GM18907 (cell line): ENCODE data around the gene GNG2.

Experiments used
- ATAC-seq: cut with Tn5 transposase; IDR thresholded peaks from one replicate; pipeline ENCODE4 v1.9.1; 2021; ENCODE audit warnings: mild to moderate bottlenecking, moderate library complexity; ENCODE audit not compliant: unreplicated experiment

The GNG2 gene

GRCh38 chr14:51884086-51884927, 23.9 kb downstream of the GNG2 start:
- ATAC-seq, result peak; percentile 77

- no peak for ATAC-seq
These were observed 29.4 kb downstream of the GNG2 start for GRCh38 chr14:51889851-51890250.

DNA sequence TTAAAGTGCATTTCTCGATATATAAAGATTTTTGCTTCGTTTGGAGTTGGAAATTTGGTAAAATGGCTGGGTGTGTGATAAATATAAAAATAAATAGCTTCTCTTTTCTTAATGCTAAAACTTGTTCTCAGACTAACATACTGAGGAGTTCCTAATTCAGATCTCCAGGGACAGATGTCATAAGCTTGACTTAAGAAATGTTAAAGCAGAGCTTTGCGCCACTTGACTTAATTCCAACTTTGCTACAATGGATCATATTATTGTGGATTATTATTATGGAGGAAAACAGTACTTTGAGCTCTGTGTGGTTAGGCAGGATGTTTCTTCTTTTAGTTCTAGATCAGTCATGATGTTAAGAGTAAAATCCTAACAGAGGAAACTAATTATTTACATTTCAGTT, 33.8 kb downstream of the GNG2 start:
- no peak for ATAC-seq

DNA sequence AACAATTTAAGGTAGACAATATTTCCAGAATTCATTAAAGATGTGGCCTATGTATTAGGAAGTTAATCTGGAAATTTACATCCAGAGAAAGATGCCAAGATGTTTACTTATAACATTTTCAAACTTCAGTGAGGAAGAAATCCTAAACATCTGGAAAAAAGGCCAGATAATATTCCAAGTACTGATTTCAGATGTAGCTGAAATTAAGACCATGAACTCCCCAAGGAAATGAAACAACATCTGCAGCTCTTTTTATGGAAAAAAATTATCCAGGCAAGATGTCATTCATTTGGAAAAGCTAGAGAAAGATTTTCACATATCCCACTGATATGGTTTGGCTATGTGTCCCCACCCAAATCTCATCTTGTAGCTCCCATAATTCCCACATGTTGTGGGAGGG, 35.0 kb downstream of the GNG2 start:
- ATAC-seq, result no peak

DNA sequence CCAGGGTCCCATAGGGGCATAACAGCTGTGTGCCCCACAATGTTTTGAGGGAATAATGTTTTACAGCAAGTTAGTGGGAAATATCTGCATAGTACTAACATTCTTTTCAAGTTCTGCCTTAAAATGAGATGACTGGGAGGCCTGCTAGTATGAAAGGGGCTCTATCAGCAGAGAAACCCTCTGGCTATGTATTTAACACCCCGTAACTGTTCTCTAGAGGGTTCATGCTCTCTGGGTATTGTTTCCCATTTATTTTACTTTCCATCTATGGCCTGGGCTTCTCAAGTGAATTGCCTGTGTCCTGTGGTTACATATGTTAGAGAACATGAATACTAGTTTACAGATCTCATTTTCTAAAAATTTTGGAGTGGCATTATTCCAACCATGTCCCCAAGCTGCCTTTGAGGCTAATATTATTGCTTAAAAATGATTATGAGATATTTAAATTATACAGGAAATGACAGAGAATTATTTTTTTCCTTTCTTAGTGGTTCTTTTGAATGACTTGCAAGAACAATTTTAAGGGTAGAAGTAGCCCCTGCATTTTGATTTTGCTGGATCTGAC, 37.5 kb downstream of the GNG2 start:
- ATAC-seq, result no peak

- no peak for ATAC-seq
These were observed 41.1 kb downstream of the GNG2 start for GRCh38 chr14:51901475-51902024.

DNA sequence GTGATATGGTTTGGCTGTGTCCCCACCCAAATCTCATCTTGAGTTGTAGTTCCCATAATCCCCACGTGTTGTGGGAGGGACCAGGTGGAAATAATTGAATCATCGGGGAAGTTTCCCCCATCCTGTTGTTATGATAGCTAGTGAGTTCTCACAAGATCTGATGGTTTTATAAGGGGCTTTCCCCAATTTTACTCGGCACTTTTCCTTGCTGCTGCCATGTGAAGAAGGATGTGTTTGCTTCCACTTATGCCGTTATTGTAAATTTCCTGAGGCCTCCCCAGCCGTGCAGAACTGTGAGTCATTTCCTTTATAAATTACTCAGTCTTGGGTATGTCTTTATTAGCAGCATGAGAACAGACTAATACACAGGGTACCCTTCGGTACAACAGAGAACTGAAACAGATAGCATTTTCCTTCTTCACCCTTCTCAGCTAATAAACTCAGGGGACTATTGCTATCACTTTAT, 45.3 kb downstream of the GNG2 start:
- ATAC-seq, result peak; percentile 87

DNA sequence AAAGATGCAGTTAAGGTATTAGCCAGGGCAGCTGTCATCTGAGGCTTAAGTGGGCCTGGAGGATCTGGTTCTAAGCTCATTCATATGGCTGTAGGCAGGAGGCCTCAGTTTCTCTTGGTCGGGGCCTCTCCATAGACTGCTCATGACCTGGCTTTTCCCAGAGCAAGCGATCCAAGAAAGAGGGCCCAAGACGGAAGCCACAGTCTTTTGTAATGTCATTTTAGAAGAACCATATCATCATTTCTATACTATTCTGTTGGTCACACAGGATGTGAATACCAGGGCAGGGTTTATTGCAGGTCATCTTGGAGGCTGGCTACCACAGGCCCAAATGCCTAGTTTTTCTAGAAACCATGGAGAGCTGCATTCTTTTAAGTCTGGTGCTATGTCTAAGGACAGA, 47.7 kb downstream of the GNG2 start:
- ATAC-seq, result no peak

- no peak for ATAC-seq
These were observed 51.8 kb downstream of the GNG2 start for GRCh38 chr14:51912112-51912786.

- ATAC-seq, result no peak
These were observed 53.9 kb downstream of the GNG2 start for GRCh38 chr14:51914310-51914709.

DNA sequence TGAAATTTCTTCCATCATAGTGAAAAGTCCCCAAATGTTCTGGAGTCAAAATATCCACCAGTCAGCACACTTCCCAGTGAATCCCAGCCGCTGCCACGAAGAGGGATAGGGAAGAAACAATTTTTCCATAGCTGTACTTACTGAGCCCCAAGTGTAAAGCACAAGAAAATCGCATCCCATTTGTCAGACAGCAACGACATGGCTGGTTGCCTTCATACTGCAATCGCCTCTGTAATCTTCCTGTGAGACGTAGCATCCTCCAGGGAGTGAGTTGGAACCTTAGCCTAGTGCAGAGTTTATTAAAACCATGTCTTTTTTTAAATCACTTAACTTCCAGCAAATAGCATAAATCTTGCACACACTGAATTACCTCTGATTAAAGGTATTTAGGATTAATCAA, 56.8 kb downstream of the GNG2 start:
- no peak for ATAC-seq

GRCh38 chr14:51921026-51921425, 60.6 kb downstream of the GNG2 start:
- ATAC-seq, result no peak

DNA sequence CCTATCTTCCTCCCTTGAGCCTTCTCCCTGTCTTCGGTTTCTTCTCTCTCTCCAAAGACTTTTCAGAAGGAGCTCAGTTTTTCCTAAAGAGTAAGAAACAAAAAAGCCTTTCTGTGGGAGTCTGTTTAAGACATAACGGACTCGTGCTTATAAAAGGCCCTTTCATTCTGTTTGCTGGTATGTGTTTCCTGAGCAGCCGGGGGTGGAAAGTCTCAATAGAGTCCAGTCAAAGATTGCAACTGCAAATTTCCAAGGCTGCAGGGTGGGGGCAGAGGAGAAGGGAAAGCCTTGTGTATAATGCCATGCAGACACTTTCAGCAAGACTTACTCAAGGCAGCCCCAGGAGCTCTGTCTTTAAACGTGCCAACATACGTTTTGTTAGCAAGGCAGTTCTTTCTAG, 62.2 kb downstream of the GNG2 start:
- no peak for ATAC-seq

DNA sequence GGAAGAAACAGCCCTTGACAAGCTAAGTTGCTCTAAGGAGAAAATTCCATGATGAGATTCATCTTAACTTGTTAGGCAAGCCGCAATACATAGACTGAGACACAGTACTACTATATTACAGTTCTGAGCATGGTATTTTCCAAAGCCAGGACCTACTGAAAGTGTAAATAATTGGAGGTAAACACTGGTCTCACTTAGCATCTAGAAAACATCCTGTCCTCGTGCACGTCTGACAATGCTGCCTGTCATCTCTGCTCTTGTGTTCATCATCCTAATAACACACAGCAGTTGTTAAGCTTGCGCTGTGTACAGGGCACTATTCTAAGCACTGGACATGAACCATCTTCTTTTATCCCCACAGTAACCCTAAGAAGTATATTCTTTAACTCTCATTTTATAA, 64.2 kb downstream of the GNG2 start:
- no peak for ATAC-seq

DNA sequence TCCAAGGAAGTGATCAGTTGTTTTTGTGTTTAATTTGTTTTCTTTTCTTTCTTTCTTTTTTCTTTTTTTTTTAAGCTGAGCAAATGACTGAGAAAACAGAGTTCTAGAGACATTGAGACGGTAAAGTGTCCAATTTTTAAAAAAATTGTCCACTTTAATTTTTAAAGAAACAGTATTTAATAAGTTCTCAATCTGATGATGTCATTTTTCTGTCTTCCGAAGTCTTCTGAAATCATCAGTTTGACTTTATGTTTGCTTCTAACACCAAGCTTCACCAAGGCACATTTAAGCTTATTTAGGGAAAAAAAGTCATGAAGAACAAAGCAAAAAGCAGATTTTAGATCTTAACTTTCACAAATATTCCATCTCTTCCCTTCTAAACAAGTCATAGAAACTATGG, 65.6 kb downstream of the GNG2 start:
- no peak for ATAC-seq

DNA sequence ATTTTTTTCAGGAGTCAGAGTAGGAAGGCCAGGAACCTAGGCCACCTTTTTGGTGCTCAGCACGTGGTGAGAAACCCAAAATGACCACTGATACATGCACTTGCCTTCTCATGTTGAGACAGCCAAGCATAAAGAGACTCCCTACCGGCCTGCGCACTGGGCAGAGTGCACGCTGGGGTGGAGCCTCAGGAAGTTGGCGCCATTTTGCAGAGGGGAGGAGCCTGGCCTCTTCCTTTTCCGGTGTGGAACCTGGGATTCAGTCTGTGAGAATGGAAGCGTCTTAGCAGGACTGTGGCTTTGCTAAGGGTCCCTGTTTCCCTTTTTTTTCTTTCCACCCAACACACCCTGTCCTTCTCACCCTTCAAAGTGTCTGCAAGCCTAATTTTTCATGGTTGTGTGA, 66.0 kb downstream of the GNG2 start:
- ATAC-seq, result no peak

DNA sequence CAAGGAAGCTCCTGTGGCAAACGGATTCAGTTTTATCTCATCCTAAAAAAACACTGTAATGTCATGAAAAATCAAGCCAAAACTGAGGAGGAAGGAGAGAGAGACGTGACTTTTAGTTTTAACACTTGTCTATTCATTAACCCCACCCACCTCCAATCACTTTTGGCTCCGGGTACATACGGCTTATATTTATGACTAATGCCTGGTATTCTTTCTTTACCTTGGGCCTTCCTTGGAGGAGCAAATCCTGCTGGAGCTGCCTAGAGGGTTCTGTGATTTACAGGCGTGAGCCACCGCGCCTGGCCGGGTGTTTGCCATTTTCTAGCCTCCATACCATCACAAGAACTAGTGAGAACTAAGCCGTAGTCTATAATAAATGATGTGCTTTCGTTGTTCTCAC, 68.2 kb downstream of the GNG2 start:
- ATAC-seq, result no peak

DNA sequence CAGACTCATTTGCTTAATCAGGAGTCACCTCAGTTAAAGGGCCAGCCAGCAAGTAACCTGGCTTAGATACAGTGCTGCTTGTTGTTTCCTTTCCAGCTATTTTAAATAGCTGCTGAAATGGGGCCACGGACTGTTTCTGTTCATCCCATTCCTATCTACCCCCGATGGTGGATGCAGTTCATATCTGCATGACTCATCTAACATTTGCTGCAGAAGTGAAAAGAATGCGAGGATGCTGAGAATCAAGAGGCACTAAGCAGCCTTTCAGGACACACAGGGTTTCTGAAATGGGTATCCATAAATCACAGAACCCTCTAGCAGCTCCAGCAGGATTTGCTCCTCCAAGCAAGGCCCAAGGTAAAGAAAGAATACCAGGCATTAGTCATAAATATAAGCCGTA, 68.8 kb downstream of the GNG2 start:
- ATAC-seq, result no peak

DNA sequence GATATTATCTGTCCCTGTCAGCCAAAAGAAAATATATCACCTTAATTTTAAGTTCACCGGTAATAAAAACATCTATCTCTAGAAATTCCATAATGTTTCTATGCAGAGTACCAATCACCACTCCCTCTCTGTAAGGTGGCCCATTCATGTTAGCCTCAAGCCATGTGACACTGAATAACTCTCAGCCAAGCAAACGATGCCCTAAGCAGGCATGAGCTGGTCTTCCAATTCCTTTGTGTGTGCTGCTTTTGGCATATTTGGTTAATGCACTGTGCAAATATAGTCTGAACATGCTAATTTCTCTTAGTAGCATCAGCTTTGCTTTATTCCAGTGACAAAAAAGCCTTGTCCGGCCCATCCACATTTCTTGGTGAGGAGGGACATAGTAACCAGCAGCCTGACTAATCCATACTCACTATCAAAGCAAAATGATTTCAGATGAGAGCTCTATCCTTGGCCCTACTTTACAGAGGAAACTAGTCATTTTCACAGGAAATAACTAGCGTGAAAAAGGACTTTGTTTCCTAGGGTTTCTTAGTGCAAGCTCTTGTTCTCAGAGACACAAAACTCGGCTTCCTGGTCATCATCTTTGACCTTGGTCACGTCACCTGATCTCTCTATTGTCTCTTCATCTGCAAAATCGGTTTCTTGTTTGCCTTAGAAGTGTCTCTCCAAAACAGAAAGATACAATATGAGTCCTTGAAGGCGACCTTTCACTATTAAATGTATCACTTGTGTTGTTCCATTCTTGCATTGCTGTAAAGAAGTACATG, 69.7 kb downstream of the GNG2 start:
- no peak for ATAC-seq

GRCh38 chr14:51931308-51931707, 70.9 kb downstream of the GNG2 start:
- no peak for ATAC-seq

DNA sequence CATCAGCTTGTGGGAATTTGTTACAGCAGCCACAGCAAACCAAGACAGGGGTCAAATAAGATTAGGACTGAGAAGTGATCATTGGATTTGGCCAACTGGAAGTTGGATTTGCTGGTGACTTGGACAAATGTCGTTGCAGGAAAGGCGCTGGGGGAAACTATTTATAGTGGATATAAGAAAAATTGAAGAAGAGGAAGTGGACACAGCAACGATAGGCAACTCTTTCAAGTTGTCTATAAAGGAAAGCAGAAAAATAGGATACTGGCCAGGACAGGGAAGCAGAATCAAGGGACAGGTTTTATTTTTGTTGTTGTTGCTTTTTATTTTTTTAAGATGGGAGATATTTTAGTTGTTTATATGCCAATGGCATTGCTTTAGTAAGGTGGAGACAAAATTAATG, 72.8 kb downstream of the GNG2 start:
- ATAC-seq, result no peak
